A673 (cell line): ENCODE data around the gene ARPC1A. TPM values are rescaled to one million over a fixed set of nuclear protein-coding genes. Genes with fewer than 3 reads are reported as not detected.

Experiments
- BruUV-seq: library from RNA; stranded (reverse); fragments of 400-500 nt; replicated peaks from 2 replicates; lab custom pipeline; 2021; lab: Mats Ljungman, UMichigan
- CTCF ChIA-PET: fragments of 300-600 bp; sonication (Branson Sonifier 250); formaldehyde crosslinking; loops from one replicate; lab custom pipeline; 2022; ENCODE audit warnings: antibody characterized with exemption; lab: Charles Lee
- POLR2A ChIA-PET: fragments of 300-600 bp; sonication (Branson Sonifier 250); formaldehyde crosslinking; loops from one replicate; lab custom pipeline; 2022; ENCODE audit warnings: antibody characterized with exemption; ENCODE audit not compliant: low non-redundant PET; lab: Charles Lee
- DNase-seq: peaks from one replicate; pipeline ENCODE4 v3.0.0-alpha.2; 2015; ENCODE audit warnings: low spot score
- H3K27ac ChIP-seq: fragments of 200-600 bp; sonication (generic); 2 replicates; pipeline ENCODE4 v1.5.1; 2016; ENCODE audit warnings: mixed run types, low read depth, mild to moderate bottlenecking, mixed read lengths, antibody characterized with exemption, low read length; ENCODE audit not compliant: poor library complexity, severe bottlenecking
- H3K27me3 ChIP-seq: fragments of 200-600 bp; sonication (generic); replicated peaks from 2 replicates; pipeline ENCODE4 v1.6.1; 2017; ENCODE audit warnings: mixed run types, low read depth, mild to moderate bottlenecking, mixed read lengths, antibody characterized with exemption, low read length; ENCODE audit not compliant: insufficient read depth, poor library complexity
- H3K36me3 ChIP-seq: fragments of 200-600 bp; sonication (generic); 2 replicates; pipeline ENCODE4 v1.6.1; 2016; ENCODE audit warnings: mixed run types, mild to moderate bottlenecking, mixed read lengths, antibody characterized with exemption, low read length; ENCODE audit not compliant: insufficient read depth, poor library complexity, severe bottlenecking
- H3K4me1 ChIP-seq: fragments of 200-600 bp; sonication (generic); 2 replicates; pipeline ENCODE4 v1.6.1; 2017; ENCODE audit warnings: mixed run types, mild to moderate bottlenecking, mixed read lengths, antibody characterized with exemption, low read length; ENCODE audit not compliant: insufficient read depth, poor library complexity, severe bottlenecking
- H3K4me3 ChIP-seq: fragments of 200-600 bp; sonication (generic); 2 replicates; pipeline ENCODE4 v1.5.1; 2016; ENCODE audit warnings: low read depth, mixed run types, mild to moderate bottlenecking, mixed read lengths, low read length; ENCODE audit not compliant: poor library complexity, severe bottlenecking
- H3K9me3 ChIP-seq: fragments of 200-600 bp; sonication (generic); 2 replicates; pipeline ENCODE4 v1.6.1; 2016; ENCODE audit warnings: mixed run types, low read depth, mild to moderate bottlenecking, mixed read lengths, antibody characterized with exemption, low read length; ENCODE audit not compliant: poor library complexity, severe bottlenecking
- EZH2 ChIP-seq: fragments of 200-600 bp; sonication (generic); IDR thresholded peaks from 2 replicates; pipeline ENCODE4 v1.6.1; 2017; ENCODE audit warnings: borderline replicate concordance, low read depth, mild to moderate bottlenecking, mixed read lengths, antibody characterized with exemption, low read length; ENCODE audit not compliant: poor library complexity, severe bottlenecking
- intact Hi-C: fragments of 100-400 bp; cut with micrococcal nuclease; formaldehyde crosslinking; loops from one replicate; pipeline ENCODE4 v1.10.0; 2022; ENCODE audit not compliant: unreplicated experiment
- total RNA-seq: library from RNA; stranded (reverse); gene quantifications from 2 replicates; pipeline ENCODE4 v1.2.3, GENCODE V29; 2021
- TF ChIP-seq, protein P1 (sequence below): fragments of 300-800, 200-600 bp; sonication (generic); conservative IDR thresholded peaks from 2 replicates; pipeline ENCODE4 v1.5.1; 2017; ENCODE audit warnings: low read depth, mild to moderate bottlenecking, antibody characterized with exemption, low read length, moderate library complexity, mixed read lengths

ARPC1A gene
- total RNA-seq, 1 experiment from 2014 or later: 167 TPM

DNA sequence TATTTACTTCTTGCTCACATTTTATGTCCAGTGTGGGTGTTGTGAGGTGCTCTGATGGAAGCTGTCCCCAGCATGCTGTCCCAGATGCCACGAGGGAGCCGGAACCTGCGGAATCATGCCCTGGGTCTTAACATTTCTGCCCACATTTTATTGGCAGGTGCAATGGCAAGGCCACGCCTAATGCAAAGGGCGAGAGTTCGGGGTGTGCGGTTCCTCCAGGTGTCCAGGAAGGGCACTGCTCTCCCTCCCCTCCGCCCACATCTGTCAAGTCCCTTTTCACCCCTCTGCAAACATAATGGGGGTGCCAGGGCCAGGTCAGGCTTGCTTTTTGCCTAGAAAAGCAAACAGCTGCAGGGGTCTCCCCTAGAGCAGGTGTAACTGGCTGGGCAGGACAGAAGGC, 66.3 kb downstream of the ARPC1A start:
- no peak overlapping the region for H3K27ac ChIP-seq
- H3K4me3 ChIP-seq: peak overlapping the region; percentile 63
- ChIA-PET POLR2A (no interaction called here), CTCF (no interaction called here)
- intact Hi-C loops: no loop called here
- H3K27me3 ChIP-seq: no peaks in the 10 kb centered on the region
- H3K9me3 ChIP-seq: no peaks in the 10 kb centered on the region
- BruUV-seq: no TSS peak
- DNase-seq: no peak
- peaks cover 20% of the 10 kb centered on the region for H3K36me3 ChIP-seq
- H3K4me1 ChIP-seq: peaks cover 4% of the 10 kb centered on the region
- no peak for TF ChIP-seq EZH2
- TF ChIP-seq, protein P1, sequence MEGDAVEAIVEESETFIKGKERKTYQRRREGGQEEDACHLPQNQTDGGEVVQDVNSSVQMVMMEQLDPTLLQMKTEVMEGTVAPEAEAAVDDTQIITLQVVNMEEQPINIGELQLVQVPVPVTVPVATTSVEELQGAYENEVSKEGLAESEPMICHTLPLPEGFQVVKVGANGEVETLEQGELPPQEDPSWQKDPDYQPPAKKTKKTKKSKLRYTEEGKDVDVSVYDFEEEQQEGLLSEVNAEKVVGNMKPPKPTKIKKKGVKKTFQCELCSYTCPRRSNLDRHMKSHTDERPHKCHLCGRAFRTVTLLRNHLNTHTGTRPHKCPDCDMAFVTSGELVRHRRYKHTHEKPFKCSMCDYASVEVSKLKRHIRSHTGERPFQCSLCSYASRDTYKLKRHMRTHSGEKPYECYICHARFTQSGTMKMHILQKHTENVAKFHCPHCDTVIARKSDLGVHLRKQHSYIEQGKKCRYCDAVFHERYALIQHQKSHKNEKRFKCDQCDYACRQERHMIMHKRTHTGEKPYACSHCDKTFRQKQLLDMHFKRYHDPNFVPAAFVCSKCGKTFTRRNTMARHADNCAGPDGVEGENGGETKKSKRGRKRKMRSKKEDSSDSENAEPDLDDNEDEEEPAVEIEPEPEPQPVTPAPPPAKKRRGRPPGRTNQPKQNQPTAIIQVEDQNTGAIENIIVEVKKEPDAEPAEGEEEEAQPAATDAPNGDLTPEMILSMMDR: no peak

DNA sequence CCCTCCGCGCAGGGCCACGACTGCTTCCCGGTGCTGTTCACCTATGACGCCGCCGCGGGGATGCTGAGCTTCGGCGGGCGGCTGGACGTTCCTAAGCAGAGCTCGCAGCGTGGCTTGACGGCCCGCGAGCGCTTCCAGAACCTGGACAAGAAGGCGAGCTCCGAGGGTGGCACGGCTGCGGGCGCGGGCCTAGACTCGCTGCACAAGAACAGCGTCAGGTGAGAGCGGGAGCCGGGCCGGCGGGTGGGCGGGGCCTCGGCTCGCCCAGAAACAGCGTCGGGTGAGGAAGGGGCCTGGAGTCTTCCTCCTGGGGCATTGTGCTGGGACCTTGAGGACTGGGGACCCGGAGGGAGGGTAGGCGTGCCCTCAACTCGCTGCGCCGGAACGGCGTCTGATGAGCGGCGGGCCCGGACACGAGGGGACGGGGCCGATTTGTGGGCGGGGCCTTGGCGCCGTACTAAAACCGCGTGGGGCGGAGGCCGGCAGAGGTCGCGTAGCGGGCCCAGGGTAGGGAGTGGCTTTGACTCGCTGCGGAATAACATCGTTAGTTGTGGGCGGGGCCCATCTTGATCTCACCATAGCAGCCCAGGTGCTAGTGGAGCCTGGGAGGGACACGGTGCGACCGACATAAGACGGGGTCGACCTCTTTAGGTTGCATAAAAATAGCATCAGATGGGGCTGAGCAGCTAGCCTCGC, 67.1 kb downstream of the ARPC1A start:
- intact Hi-C loops: no loop called here
- ChIA-PET POLR2A (no interaction called here), CTCF (no interaction called here)
- peak; percentile 71 for DNase-seq
- peaks cover 27% of the 10 kb centered on the region for H3K36me3 ChIP-seq
- H3K27ac ChIP-seq: peak overlapping the region; percentile 56
- H3K4me3 ChIP-seq: peak overlapping the region; percentile 63
- H3K4me1 ChIP-seq: peaks cover 4% of the 10 kb centered on the region
- H3K9me3 ChIP-seq: no peaks in the 10 kb centered on the region
- BruUV-seq: no TSS peak
- TF ChIP-seq, protein P1: no peak
- no peak for TF ChIP-seq EZH2
- H3K27me3 ChIP-seq: no peaks in the 10 kb centered on the region

DNA sequence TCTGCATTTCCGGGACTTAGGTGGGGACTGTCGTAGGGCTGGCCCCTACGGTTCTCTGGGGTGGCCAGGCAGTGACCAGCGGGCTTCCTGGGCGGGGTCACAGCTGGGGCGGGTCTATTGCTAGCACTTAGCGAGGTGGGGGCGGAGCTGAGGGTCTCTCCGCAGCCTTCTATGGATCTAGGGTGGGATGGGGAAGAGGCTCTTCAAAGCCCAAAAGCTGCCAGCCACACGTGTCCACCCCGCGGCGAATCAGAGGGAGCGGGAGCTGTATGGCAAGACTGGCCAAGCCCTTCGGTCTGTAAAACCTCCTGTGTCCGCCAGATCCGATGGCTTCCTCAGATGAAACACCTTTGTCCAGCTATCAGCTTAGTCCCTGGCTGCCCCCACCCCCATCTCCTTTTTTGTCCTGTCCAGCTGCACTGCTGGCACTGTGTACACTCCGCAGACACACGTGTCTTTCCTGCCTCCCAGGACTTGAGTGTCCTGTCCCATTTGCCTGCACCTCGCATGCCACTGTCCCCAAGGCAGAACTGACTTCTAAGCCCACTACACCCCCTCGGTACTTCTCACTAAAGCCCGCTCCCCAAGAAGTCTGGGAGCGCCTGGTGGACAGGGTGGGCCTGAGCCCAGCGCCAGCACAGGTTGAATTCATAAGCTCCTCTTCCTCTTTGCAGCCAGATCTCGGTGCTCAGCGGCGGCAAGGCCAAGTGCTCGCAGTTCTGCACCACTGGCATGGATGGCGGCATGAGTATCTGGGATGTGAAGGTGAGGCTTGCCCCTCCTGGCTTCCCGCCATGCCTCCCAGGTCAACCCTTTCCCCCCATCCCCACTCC, 67.9 kb downstream of the ARPC1A start:
- TF ChIP-seq EZH2: no peak
- intact Hi-C loops: no loop called here
- BruUV-seq: no TSS peak

More for the DNA sequence above, 67.9 kb downstream of the ARPC1A start:
- H3K27me3 ChIP-seq: no peaks in the 10 kb centered on the region
- no peaks in the 10 kb centered on the region for H3K9me3 ChIP-seq
- POLR2A ChIA-PET: no interaction called here
- peaks cover 4% of the 10 kb centered on the region for H3K4me1 ChIP-seq
- peak overlapping the region; percentile 63 for H3K4me3 ChIP-seq
- H3K27ac ChIP-seq: peak overlapping the region; percentile 56
- DNase-seq: peak; percentile 51
- H3K36me3 ChIP-seq: peaks cover 33% of the 10 kb centered on the region
- CTCF ChIA-PET: no interaction called here
